GM18502 (cell line): ENCODE results near the gene NIM1K.
"Not testable (repeated sequence)": the region's sequence is repeated elsewhere in the genome, so short reads cannot be mapped to it uniquely, and the experiment has no call there.

ENCODE experiments used
- ATAC-seq: cut with Tn5 transposase; IDR thresholded peaks from one replicate; pipeline ENCODE4 v1.9.1; 2021; ENCODE audit warnings: mild to moderate bottlenecking; ENCODE audit not compliant: unreplicated experiment, poor library complexity

Gene NIM1K

DNA sequence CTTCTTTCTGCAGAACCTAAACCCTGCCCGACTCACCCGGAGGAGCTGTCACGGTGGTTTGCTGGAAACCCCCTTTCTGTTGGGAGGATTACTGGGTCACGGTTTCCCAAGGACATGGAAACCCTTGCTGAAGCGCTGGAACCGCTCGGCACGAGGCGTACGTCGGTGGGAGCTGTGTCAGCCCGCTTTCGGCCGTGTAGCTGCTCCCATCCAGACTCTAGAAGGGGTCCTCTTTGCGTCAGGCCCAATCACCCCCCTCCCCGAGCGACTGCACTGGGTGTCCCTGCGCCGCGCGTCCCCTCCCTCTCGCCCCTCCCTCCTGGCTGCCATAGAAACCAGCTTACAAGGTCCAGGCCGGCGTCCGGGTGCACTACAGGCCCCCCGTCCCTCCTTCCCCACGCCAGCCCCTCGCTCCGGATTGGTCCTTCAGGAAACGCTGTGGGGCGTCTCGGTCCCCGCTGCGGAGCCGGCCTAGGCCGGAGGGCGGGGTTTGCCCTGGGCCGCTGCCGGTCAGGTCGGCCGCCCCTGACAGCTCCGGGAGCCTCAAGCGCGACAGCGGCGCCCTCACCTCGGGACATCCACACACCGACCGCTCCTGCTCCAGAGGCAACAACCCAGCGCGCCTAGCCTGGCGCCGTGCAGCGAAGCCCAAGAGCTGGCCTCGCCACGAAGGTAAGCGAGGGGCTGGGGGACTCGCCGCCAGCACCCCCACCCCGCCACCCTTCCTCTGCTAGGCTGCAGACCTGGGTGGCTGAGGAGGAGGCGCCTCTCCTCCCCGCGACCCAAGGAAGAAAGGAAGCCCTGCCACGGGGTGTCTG, at the start of gene NIM1K:
Gene NIM1K (plus strand): TSS at position 486 of the 818 bp plus-strand sequence. CDS start 53,551 bp downstream, outside the sequence.
- peak; percentile 79 for ATAC-seq

- ATAC-seq = no peak
These were observed 47.0 kb upstream of the NIM1K start for GRCh38 chr5:43145071-43145470.

DNA sequence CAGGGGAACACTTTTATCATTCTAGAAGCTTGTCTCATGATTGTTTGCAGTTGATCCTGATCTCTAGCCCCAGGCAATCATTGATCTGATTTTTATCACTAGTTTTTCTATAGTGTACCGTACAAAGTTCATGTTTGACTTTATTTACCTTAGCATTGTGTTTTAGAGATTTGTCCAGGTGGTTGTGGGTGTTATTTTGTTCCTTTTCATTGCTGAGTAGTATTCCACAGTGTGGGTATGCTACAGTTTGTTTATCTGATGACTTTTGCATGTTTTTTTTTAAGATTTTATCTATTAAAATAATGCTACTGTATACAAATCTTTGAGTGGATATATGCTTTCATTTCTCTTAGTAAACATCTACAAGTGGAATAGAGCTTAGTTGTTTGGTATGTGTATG, 45.1 kb upstream of the NIM1K start:
- ATAC-seq = no peak

DNA sequence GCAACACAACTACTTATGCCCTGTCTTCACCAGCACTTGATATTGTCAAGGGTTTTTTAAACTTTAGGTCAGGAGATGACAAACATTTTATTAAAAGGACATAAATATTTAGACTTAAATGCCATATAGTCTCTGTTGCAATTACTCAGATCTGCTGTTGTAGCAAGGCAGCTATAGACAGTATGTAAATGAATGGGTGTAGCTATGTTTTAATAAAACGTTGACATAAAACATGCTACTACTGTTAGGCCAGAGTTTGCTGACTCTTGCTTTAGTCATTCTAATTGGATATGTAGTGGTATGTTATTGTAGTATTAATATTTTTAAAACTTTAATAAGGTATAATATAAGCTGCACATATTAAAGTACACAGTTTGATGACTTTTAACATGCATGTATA, 43.6 kb upstream of the NIM1K start:
- ATAC-seq = no peak

GRCh38 chr5:43149231-43149630, 42.8 kb upstream of the NIM1K start:
- no peak for ATAC-seq

GRCh38 chr5:43150075-43150474, 42.0 kb upstream of the NIM1K start:
- no peak for ATAC-seq

- no peak for ATAC-seq
These were observed 41.3 kb upstream of the NIM1K start for GRCh38 chr5:43150748-43151147.

DNA sequence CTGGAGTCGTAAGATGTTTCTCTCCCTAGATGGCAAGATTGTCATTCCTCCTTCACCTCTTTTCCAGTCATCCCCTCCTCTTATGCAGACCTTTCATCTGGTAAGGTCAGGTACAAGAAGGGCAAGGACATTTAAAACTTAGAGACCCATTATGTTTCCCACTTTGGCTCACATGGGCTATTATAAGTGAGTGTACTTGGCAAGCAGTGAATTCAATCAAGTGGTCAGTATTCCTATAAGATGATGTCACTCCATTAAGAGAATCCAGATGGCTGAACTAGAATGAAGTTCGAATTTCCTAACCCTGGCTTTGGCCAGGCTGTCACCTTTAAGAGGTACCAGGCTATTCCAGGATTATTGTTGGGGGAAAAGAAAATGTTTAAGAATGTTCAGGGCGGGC, 39.1 kb upstream of the NIM1K start:
- no peak for ATAC-seq

DNA sequence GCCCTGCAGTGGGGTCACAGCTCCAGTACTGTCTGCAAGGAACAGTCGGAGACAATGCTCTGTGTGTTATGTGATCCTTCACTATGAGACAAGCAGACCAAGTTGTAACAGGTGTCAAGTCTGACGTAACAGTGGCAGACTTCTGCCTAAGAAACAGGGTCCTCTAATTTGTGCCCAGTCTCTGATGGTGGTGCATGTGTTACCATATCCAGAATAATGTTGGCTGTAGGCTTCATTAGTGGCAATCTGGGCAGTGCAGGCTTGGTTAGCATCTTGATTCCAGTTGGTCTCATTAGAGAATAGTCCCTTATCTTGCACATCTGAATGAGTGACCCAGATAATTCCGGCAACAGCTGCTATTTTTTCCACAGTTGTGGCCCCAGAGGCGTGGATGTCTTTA, 37.6 kb upstream of the NIM1K start:
- no peak for ATAC-seq

DNA sequence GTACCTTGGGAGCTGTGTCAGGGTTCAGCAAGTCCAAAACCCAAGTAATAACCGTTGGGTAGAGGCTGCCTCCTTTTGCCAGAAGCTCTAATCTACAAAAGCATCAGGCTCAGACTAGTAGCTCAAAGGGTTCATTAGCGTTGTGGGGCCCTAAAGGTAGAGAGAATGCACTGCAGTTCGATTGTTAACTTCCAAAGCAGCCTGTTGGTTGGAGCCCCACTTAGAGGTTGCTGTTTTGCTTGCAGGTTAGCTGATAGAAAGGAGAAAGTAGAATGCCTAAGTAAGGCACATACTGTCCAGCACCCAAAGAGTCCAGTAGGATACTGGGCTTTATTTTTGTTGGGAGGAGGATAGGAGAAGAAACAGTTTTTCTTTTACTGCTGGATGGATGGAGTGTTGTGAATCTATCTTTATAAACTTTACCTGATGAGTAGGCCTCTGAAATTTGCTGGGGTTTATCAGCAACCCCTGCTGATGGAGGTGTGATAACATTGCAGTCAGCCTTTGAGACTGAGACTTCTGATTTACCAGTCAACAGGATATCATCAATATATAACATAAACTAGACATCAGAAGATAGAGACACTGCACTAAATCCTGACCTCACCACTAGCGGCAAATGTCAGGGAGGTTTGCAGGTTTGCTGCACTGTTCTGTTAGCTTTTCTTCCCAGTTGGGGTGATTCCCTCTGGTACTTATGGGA, 36.5 kb upstream of the NIM1K start:
- no peak for ATAC-seq

GRCh38 chr5:43156388-43156787, 35.6 kb upstream of the NIM1K start:
- ATAC-seq = peak; percentile 65

DNA sequence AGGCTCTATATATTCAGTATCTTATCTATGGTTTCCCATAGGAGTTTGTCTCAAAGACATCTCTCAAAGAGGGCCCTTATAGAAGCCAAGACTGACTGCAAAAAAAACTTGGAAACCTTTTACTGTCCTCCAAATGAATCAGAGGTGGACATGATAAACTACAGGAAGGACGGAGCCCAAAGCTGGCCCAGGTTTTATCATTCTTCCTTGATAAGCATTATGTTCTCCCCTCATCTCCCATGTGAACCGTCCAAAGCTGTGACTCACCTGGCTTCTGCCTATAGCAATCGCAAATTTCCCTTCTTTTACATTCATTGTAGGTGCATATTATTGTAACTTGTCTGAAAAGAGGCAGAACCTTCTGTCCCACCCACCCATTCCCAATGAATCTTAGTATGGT, 35.0 kb upstream of the NIM1K start:
- no peak for ATAC-seq

DNA sequence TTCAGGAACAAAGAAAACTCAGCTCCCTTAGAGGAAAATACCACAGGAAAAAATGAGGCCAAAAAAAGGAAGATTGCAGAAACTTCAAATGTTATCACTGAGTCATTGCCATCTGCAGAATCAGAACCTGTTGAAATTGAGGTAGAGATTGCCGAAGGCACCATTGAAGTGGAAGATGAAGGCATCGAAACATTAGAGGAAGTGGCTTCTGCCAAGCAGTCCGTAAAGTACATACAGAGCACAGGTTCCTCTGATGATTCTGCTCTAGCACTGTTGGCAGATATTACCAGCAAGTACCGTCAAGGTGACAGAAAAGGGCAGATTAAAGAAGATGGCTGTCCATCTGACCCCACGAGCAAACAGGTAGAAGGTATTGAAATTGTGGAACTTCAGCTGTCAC, 30.8 kb upstream of the NIM1K start:
- no peak for ATAC-seq

GRCh38 chr5:43164801-43165200, 27.2 kb upstream of the NIM1K start:
- not testable (repeated sequence) for ATAC-seq

- ATAC-seq = no peak
These were observed 26.7 kb upstream of the NIM1K start for GRCh38 chr5:43165323-43165722.

- no peak for ATAC-seq
These were observed 23.9 kb upstream of the NIM1K start for GRCh38 chr5:43168175-43168574.

DNA sequence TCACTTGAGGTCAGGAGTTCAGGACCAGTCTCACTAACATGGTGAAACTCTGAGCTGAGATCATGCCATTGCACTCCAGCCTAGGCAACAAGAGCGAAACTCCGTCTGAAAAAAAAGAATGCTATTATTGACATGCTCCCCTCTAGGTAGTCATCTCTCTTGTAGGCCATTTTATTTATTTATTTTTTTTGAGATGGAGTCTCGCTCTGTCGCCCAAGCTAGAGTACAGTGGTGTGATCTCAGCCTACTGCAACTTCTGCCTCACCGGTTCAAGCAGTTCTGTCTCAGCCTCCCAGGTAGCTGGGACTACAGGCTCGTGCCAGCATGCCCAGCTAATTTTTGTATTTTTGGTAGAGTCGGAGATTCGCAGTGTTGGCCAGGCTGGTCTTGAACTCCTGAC, 20.6 kb upstream of the NIM1K start:
- ATAC-seq = no peak

GRCh38 chr5:43171926-43172325, 20.1 kb upstream of the NIM1K start:
- ATAC-seq = no peak

GRCh38 chr5:43172779-43173178, 19.2 kb upstream of the NIM1K start:
- no peak for ATAC-seq

GRCh38 chr5:43174586-43174985, 17.4 kb upstream of the NIM1K start:
- no peak for ATAC-seq

GRCh38 chr5:43179836-43180235, 12.2 kb upstream of the NIM1K start:
- ATAC-seq = no peak

DNA sequence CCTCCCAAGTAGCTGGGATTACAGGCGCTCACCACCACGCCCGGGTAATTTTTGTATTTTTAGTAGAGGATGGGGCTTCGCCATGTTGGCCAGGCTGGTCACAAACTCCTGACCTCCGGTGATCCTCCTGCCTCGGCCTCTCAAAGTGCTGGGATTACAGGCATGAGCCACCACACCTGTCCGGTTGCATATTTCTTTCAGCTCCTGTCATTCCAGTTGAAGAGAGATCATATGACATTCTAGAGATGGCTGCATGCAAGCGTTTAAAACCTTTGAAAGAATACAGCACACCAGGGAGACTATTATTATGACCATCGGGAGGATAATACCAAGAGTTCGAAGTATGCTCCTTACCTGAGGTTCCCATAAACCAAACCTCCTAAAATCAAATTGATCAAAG, 9.6 kb upstream of the NIM1K start:
- no peak for ATAC-seq
